ENCODE data around the gene RARA.

Gene RARA

GRCh38 chr17:40355123-40355803 is 46.3 kb downstream of the RARA start (continued):
- TF ChIP-seq CTCF (tag by site-specific recombination; IDR thresholded peaks at IDR 0.05) (peak; percentile 98), ZNF626 (tag by site-specific recombination; IDR thresholded peaks at IDR 0.05) (no peak), ZBTB8A (tag by site-specific recombination; IDR thresholded peaks at IDR 0.05) (0 out of 2 replicates have a peak, but pooled peaks have one; percentile 5), ZNF768 (tag by site-specific recombination; IDR thresholded peaks at IDR 0.05) (no peak), ZFHX2 (tag by site-specific recombination; conservative IDR thresholded peaks at IDR 0.05) (peak; percentile 40; the same call in 1 of the 2 replicates), GLIS1 (tag by site-specific recombination; IDR thresholded peaks at IDR 0.05) (peak; percentile 73), ZNF473 (tag by site-specific recombination; IDR thresholded peaks at IDR 0.05) (no peak), PATZ1 (tag by site-specific recombination; IDR thresholded peaks at IDR 0.05) (peak; percentile 57; the same call in 1 of the 2 replicates), ZNF350 (tag by site-specific recombination; IDR thresholded peaks at IDR 0.05) (no peak), ZNF391 (tag by site-specific recombination; IDR thresholded peaks at IDR 0.05; ENCODE audit: borderline replicate concordance, low read depth) (peak; percentile 63; the same call in 1 of the 2 replicates), ZNF549 (tag by site-specific recombination; IDR thresholded peaks at IDR 0.05) (no peak), ZNF335 (tag by site-specific recombination; conservative IDR thresholded peaks at IDR 0.05) (no peak), ZNF2 (tag by site-specific recombination; IDR thresholded peaks at IDR 0.05) (peak; percentile 73), ZBTB44 (tag by site-specific recombination; IDR thresholded peaks at IDR 0.05) (0 out of 2 replicates have a peak, but pooled peaks have one; percentile 11), ZBTB11 (tag by site-specific recombination; conservative IDR thresholded peaks at IDR 0.05; ENCODE audit: low read depth) (no peak), ZNF501 (tag by site-specific recombination; IDR thresholded peaks at IDR 0.05) (0 out of 2 replicates have a peak, but pooled peaks have one; percentile 50), ZNF488 (tag by site-specific recombination; IDR thresholded peaks at IDR 0.05) (no peak), ZNF629 (tag by site-specific recombination; IDR thresholded peaks at IDR 0.05) (peak; percentile 39), ZNF843 (tag by site-specific recombination; IDR thresholded peaks at IDR 0.05) (0 out of 2 replicates have a peak, but pooled peaks have one; percentile 15), ZNF654 (tag by site-specific recombination; IDR thresholded peaks at IDR 0.05; ENCODE audit: low read depth) (peak; percentile 68), KLF17 (tag by site-specific recombination; IDR thresholded peaks at IDR 0.05) (peak; percentile 51), ZFP37 (tag by site-specific recombination; IDR thresholded peaks at IDR 0.05) (peak; percentile 12; the same call in 1 of the 2 replicates), ZNF660 (tag by site-specific recombination; IDR thresholded peaks at IDR 0.05) (peak; percentile 43; the same call in 1 of the 2 replicates)
